Measurements from ENCODE around the gene UBE2G1.

Gene UBE2G1

DNA sequence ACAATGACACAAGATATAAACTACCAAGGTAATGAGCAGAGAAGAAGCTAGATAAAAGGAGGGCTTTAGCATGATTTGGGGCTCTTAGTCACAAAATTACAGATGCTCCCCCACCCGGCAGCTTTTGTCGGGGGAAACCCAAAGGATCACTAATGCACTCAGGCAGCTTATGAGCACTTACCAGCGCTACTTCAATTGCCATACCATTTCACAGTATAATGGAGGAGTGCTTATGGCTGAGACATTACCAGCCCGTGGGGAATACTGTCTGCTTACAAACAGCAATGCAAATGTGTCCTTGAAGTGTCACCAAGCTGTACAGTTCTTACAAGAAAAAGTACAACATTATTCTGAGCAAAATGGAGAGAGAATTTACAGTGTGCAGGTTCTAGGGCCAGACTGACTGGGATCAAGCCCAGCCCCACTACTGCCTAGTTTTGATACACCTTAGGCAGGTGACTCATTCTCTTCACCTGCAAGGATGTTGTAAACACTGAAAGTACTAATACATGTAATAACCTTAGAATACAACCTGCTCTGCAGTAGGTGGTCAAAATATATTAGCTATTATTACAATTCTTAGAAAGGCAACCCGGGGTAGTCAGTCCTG is 119.0 kb downstream of the UBE2G1 start:
- H3K4me2 ChIP-seq (ENCODE audit: low read length), result no peak overlapping the region
- H3K9ac ChIP-seq, result no peak overlapping the region
- H2AFZ ChIP-seq, result no peak overlapping the region
- H3K27me3 ChIP-seq (ENCODE audit: control insufficient read depth, insufficient read depth, low read length), result no peaks in the 10 kb centered on the region
- H3K9me3 ChIP-seq (ENCODE audit: control insufficient read depth, low read length), result no peaks in the 10 kb centered on the region
- no peaks in the 10 kb centered on the region for H3K36me3 ChIP-seq (ENCODE audit: control insufficient read depth, insufficient read depth, low read length)
- H3K27ac ChIP-seq, result no peak overlapping the region
- H3K4me1 ChIP-seq, result peaks cover 7% of the 10 kb centered on the region
- peaks cover 32% of the 10 kb centered on the region for H3K79me2 ChIP-seq
- no peak overlapping the region for H3K4me3 ChIP-seq (ENCODE audit: low read depth, low read length)
- TF ChIP-seq, protein P1, sequence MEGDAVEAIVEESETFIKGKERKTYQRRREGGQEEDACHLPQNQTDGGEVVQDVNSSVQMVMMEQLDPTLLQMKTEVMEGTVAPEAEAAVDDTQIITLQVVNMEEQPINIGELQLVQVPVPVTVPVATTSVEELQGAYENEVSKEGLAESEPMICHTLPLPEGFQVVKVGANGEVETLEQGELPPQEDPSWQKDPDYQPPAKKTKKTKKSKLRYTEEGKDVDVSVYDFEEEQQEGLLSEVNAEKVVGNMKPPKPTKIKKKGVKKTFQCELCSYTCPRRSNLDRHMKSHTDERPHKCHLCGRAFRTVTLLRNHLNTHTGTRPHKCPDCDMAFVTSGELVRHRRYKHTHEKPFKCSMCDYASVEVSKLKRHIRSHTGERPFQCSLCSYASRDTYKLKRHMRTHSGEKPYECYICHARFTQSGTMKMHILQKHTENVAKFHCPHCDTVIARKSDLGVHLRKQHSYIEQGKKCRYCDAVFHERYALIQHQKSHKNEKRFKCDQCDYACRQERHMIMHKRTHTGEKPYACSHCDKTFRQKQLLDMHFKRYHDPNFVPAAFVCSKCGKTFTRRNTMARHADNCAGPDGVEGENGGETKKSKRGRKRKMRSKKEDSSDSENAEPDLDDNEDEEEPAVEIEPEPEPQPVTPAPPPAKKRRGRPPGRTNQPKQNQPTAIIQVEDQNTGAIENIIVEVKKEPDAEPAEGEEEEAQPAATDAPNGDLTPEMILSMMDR (IDR thresholded peaks at IDR 0.05), result no peak

DNA sequence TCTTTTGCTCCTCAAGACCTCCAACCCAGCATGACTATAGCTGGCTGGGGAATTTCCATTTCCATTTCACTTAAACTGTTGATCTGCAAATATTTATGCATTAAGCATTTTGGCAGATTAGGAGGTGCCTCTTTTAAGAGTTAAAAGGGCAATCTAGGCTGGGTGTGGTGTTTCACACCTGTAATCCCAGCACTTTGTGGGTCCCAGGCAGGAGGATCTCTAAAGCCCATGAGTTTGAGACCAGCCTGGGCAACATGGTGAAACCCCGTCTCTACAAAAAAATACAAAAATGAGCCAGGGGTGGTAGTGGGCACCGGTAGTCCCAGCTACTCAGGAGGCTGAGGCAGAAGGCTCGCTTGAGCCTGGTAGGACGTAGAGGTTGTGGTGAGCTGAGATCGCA is 119.8 kb downstream of the UBE2G1 start:
- Histone ChIP-seq H3K27ac (no peak overlapping the region), H2AFZ (no peak overlapping the region), H3K4me1 (peaks cover 7% of the 10 kb centered on the region), H3K36me3 (ENCODE audit: control insufficient read depth, insufficient read depth, low read length) (no peaks in the 10 kb centered on the region), H3K79me2 (peaks cover 32% of the 10 kb centered on the region), H3K9me3 (ENCODE audit: control insufficient read depth, low read length) (no peaks in the 10 kb centered on the region), H3K4me3 (ENCODE audit: low read depth, low read length) (no peak overlapping the region), H3K27me3 (ENCODE audit: control insufficient read depth, insufficient read depth, low read length) (no peaks in the 10 kb centered on the region), H3K4me2 (ENCODE audit: low read length) (no peak overlapping the region), H3K9ac (no peak overlapping the region)
- TF ChIP-seq, protein P1 (IDR thresholded peaks at IDR 0.05), result no peak

DNA sequence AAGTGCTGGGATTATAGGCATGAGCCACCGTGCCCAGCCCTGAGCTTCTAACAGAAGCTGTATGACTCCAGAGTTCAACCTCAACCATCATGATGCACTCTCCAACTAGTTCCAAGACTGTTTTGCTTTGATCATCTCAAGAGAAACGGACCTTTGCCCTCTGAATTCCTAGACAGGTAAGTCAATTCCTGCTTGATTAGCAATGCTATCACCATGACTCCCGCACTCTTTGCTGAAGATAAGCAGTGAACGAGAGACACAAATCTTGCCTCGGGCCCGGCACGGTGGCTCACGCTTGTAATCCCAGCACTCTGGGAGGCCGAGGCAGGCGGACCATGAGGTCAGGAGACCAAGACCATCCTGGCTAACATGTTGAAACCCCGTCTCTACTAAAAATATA is 124.9 kb downstream of the UBE2G1 start:
- Histone ChIP-seq H3K4me1 (no peaks in the 10 kb centered on the region), H3K27me3 (ENCODE audit: control insufficient read depth, insufficient read depth, low read length) (no peaks in the 10 kb centered on the region), H2AFZ (no peak overlapping the region), H3K27ac (no peak overlapping the region), H3K79me2 (peaks cover 19% of the 10 kb centered on the region), H3K9me3 (ENCODE audit: control insufficient read depth, low read length) (no peaks in the 10 kb centered on the region), H3K4me2 (ENCODE audit: low read length) (no peak overlapping the region), H3K9ac (no peak overlapping the region), H3K36me3 (ENCODE audit: control insufficient read depth, insufficient read depth, low read length) (no peaks in the 10 kb centered on the region), H3K4me3 (ENCODE audit: low read depth, low read length) (no peak overlapping the region)
- TF ChIP-seq, protein P1 (IDR thresholded peaks at IDR 0.05), result no peak

DNA sequence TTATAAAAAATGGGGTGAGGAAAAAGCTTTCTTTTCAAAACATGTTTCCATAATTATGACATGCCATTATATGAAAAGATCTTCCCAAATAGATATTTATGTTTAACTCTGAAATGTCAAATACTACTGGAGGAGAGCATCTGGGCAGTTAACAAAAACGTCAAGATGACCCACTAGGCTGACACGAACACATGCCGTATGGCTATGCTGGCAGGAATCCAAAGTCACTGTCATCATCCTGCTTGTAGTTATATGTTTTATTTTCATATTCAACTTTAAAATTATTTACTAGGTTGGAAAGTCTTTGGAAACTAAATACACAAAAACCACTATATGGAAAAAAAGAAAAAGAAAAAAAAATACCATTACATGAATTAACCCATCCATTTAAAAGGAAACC is 130.0 kb downstream of the UBE2G1 start:
- Histone ChIP-seq H3K27ac (no peak overlapping the region), H3K36me3 (ENCODE audit: control insufficient read depth, insufficient read depth, low read length) (no peaks in the 10 kb centered on the region)

More for the DNA sequence above, 130.0 kb downstream of the UBE2G1 start:
- no peaks in the 10 kb centered on the region for H3K79me2 ChIP-seq
- H3K27me3 ChIP-seq (ENCODE audit: control insufficient read depth, insufficient read depth, low read length), result no peaks in the 10 kb centered on the region
- no peak overlapping the region for H3K4me2 ChIP-seq (ENCODE audit: low read length)
- TF ChIP-seq, protein P1 (IDR thresholded peaks at IDR 0.05), result no peak
- H3K4me1 ChIP-seq, result no peaks in the 10 kb centered on the region
- H3K9me3 ChIP-seq (ENCODE audit: control insufficient read depth, low read length), result no peaks in the 10 kb centered on the region
- no peak overlapping the region for H3K4me3 ChIP-seq (ENCODE audit: low read depth, low read length)
- H3K9ac ChIP-seq, result no peak overlapping the region
- no peak overlapping the region for H2AFZ ChIP-seq
